KMS-11 (cell line): ENCODE results near the gene FNDC8.
A peak's percentile ranks its signal among the peaks of the same experiment; 100 is the strongest.

Source experiments
- H2AFZ ChIP-seq: fragments of 200-600 bp; sonication (generic); 2 replicates; pipeline ENCODE4 v1.6.1; 2016; ENCODE audit warnings: antibody characterized with exemption, mixed run types, low read depth
- H3K27ac ChIP-seq: fragments of 200-600 bp; sonication (generic); 2 replicates; pipeline ENCODE4 v1.6.1; 2016; ENCODE audit warnings: mild to moderate bottlenecking, mixed run types
- H3K27me3 ChIP-seq: fragments of 200-600 bp; sonication (generic); 2 replicates; pipeline ENCODE4 v1.6.1; 2017; ENCODE audit warnings: mild to moderate bottlenecking, low read depth, mixed run types, moderate library complexity; ENCODE audit not compliant: insufficient read depth
- H3K36me3 ChIP-seq: fragments of 200-600 bp; sonication (generic); 2 replicates; pipeline ENCODE4 v1.6.1; 2017; ENCODE audit warnings: mild to moderate bottlenecking, mixed run types; ENCODE audit not compliant: insufficient read depth
- H3K4me1 ChIP-seq: fragments of 200-600 bp; sonication (generic); 2 replicates; pipeline ENCODE4 v1.6.1; 2016; ENCODE audit warnings: mild to moderate bottlenecking, low read depth, mixed run types; ENCODE audit not compliant: poor library complexity, severe bottlenecking
- H3K4me2 ChIP-seq: fragments of 200-600 bp; sonication (generic); 2 replicates; pipeline ENCODE4 v1.7.0; 2016; ENCODE audit warnings: mild to moderate bottlenecking, mixed run types
- H3K4me3 ChIP-seq: fragments of 200-600 bp; sonication (generic); IDR thresholded peaks from 2 replicates; pipeline ENCODE4 v1.6.1; 2017; ENCODE audit warnings: low read depth, low read length, mixed read lengths; ENCODE audit not compliant: insufficient read depth
- H3K79me2 ChIP-seq: fragments of 200-600 bp; sonication (generic); 2 replicates; pipeline ENCODE4 v1.6.1; 2016; ENCODE audit warnings: low read depth, mixed run types; ENCODE audit not compliant: insufficient read depth
- H3K9ac ChIP-seq: fragments of 200-600 bp; sonication (generic); 2 replicates; pipeline ENCODE4 v1.6.1; 2016; ENCODE audit warnings: mild to moderate bottlenecking, mixed run types
- H4K20me1 ChIP-seq: fragments of 200-600 bp; sonication (generic); 2 replicates; pipeline ENCODE4 v1.6.1; 2016; ENCODE audit warnings: mild to moderate bottlenecking, mixed run types; ENCODE audit not compliant: insufficient read depth
- TF ChIP-seq, protein P1 (sequence below): fragments of 200-600 bp; sonication (generic); conservative IDR thresholded peaks from 2 replicates; pipeline ENCODE4 v1.6.1; 2017; ENCODE audit warnings: low read depth, mild to moderate bottlenecking, antibody characterized with exemption, low read length, moderate library complexity, mixed read lengths

Gene FNDC8

DNA sequence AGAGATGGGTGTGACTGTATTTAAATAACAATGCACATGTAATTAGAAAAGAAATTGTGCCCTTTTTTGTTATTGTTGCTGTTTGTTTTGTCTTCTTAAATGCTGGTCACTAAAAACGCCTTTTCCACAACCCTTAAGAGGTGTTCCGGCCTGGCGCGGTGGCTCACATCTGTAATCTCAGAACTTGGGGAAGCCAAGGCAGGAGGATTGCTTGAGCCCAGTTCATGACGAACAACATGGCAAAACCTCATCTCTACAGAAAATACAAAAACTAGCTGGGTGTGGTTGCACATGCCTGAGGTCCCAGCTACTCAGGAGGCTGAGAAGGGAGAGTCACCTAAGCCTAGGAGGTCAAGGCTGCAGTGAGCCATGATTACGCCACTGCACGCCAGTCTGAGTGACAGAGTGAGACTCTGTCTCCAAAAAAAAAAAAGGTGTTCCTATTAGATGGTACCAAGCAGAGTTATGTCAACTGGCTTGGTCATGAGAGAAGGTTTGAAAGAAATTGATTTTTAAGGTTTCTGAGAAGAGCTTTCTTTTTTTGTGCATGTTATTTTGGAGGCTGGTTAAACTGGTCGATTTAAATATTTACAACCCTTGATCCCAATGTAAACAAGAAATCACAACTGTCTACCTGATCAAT, 34.4 kb upstream of the FNDC8 start:
- Histone ChIP-seq H3K36me3 (no peaks in the 10 kb centered on the region), H2AFZ (no peak overlapping the region), H3K9ac (peak overlapping the region; percentile 62; the same call in 1 of the 2 replicates), H3K27me3 (no peaks in the 10 kb centered on the region), H3K4me1 (peaks cover 58% of the 10 kb centered on the region), H3K79me2 (peaks cover 51% of the 10 kb centered on the region; the same call in 1 of the 2 replicates), H3K27ac (peak overlapping the region; percentile 65), H3K4me3 (no peak overlapping the region), H3K4me2 (peak overlapping the region; percentile 55), H4K20me1 (no peaks in the 10 kb centered on the region)
- TF ChIP-seq, protein P1, sequence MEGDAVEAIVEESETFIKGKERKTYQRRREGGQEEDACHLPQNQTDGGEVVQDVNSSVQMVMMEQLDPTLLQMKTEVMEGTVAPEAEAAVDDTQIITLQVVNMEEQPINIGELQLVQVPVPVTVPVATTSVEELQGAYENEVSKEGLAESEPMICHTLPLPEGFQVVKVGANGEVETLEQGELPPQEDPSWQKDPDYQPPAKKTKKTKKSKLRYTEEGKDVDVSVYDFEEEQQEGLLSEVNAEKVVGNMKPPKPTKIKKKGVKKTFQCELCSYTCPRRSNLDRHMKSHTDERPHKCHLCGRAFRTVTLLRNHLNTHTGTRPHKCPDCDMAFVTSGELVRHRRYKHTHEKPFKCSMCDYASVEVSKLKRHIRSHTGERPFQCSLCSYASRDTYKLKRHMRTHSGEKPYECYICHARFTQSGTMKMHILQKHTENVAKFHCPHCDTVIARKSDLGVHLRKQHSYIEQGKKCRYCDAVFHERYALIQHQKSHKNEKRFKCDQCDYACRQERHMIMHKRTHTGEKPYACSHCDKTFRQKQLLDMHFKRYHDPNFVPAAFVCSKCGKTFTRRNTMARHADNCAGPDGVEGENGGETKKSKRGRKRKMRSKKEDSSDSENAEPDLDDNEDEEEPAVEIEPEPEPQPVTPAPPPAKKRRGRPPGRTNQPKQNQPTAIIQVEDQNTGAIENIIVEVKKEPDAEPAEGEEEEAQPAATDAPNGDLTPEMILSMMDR, result no peak

DNA sequence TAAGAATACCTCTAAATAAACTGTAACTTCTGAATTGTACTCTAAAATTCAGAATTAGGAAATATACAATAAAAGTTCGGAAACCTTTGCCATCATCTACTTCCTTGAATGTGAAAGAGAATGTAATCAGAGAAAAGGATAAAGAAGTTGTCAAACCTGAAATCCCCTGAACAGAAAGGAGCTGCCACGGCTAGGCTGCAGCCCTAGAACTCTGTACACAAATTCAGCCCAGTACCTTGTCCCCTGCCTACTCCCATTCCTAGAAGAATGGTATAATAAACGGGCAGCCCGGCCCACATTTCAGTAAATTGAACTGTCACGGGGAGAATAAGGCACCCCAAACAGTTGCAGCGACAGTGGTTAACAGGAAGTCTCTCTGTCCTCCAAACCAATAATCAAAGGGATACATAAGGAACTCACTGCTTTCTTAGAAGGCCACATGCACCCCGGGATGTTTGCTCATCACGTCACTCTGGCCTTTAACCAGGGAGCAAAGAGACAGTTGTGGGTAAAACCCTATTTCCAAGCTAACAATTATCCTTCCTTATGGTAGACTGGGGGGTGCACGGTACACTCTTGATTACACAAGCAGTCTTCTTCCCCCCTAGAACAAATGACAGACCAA, 33.6 kb upstream of the FNDC8 start:
- TF ChIP-seq, protein P1, result no peak
- Histone ChIP-seq H3K27me3 (no peaks in the 10 kb centered on the region), H4K20me1 (no peaks in the 10 kb centered on the region), H3K4me1 (peaks cover 50% of the 10 kb centered on the region), H3K36me3 (no peaks in the 10 kb centered on the region), H3K4me2 (peak overlapping the region; percentile 55), H3K27ac (peak overlapping the region; percentile 65), H2AFZ (peak overlapping the region; percentile 48), H3K9ac (peak overlapping the region; percentile 62), H3K79me2 (peaks cover 46% of the 10 kb centered on the region; the same call in 1 of the 2 replicates), H3K4me3 (no peak overlapping the region)

GRCh38 chr17:35088356-35088880, 33.0 kb upstream of the FNDC8 start:
- Histone ChIP-seq H3K79me2 (peaks cover 40% of the 10 kb centered on the region; the same call in 1 of the 2 replicates), H4K20me1 (no peaks in the 10 kb centered on the region), H3K9ac (peak overlapping the region; percentile 62), H2AFZ (peak overlapping the region; percentile 48), H3K27ac (peak overlapping the region; percentile 65), H3K4me3 (no peak overlapping the region), H3K4me1 (peaks cover 44% of the 10 kb centered on the region), H3K4me2 (peak overlapping the region; percentile 55), H3K36me3 (no peaks in the 10 kb centered on the region), H3K27me3 (no peaks in the 10 kb centered on the region)
- TF ChIP-seq, protein P1, result no peak

DNA sequence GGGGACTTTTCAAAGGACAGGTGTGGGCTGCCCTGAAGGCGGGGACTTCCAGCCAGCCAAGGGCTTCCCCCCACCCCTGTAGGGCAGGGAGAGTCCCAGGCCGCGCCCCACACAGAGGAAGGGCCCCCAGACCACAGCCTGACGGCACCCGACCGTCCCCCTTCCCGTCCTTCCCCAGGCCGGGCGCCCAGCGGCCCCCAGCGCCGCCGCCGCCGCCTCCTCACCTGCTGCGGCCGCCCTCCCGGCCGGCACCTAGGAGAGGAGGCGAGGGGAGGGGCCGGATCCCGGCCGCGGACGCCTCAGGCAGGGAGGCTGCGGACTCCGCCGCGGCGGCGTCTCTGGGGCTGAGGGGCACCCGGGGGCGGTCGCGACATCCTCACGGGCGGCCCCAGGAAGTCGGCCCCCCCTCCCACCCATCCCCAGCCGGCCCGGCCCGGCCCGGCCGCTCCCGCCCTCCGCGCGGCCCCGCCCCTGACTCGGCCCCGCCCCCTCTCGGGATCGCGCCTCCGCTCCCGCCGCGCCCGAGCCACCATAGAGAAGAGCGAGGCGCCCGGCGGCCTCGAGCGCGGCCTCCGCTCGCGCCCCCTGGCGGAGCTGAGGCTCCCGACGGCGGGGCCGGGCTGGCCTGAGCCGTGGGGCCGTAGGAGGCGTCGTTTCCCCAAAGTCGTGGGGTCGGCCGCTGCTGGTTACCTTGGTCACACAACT, 32.4 kb upstream of the FNDC8 start:
- Histone ChIP-seq H3K9ac (peak overlapping the region; percentile 62), H3K4me1 (peaks cover 41% of the 10 kb centered on the region)

More for the DNA sequence above, 32.4 kb upstream of the FNDC8 start:
- Histone ChIP-seq H3K4me2 (peak overlapping the region; percentile 64), H3K4me3 (no peak overlapping the region), H2AFZ (peak overlapping the region; percentile 69), H4K20me1 (no peaks in the 10 kb centered on the region), H3K27ac (peak overlapping the region; percentile 65), H3K36me3 (no peaks in the 10 kb centered on the region), H3K27me3 (no peaks in the 10 kb centered on the region), H3K79me2 (peaks cover 34% of the 10 kb centered on the region; the same call in 1 of the 2 replicates)
- TF ChIP-seq, protein P1, result peak; percentile 49
